COLO668 (cell line): ENCODE data around the gene REL.
A peak's percentile ranks its signal among the peaks of the same experiment; 100 is the strongest.
"Not testable (repeated sequence)": the region's sequence is repeated elsewhere in the genome, so short reads cannot be mapped to it uniquely, and the experiment has no call there.

Source experiments
- DNase-seq: peaks from one replicate; lab custom pipeline; 2025; ENCODE audit not compliant: unreplicated experiment; lab: John Stamatoyannopoulos, UW

Gene REL

DNA sequence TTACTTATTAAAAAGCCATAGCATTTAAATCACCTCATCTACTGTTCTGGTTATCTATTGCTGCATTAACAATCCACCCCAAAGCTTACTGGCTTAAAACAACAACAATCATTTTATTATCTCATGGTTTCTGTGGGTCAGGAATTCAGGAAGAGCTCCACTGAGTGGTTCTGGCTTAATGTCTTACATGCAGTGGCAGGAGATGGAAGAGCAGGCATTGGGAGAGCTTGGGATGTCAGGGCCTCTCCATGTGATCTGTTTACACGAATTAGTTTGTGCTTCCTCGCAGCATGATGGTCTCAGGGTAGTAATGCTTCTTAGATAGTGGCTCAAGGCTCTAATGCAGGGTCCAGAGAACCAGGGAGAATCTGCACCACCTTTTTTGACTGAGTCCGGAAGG, 14.4 kb upstream of the REL start:
- no peak for DNase-seq

DNA sequence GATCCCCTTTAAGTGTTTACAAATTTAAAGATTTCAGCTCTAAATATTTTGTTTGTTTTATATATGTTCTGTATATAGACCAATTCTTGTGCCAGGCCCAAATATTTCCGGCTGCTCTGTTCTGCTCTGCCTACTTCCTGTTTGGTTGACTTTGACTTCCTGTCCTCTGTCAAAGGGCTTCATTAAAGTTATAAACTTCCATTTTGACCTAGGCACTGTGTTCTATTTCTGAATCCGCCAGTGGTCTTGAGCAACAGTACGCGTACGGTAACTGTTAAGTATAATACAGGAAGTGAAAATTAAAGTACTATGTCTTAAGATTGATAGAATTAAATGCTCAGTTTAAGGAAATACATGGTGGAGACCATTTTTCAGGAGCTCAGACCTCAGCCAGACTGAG, 13.5 kb upstream of the REL start:
- DNase-seq, result no peak

GRCh38 chr2:60868589-60869273, 12.6 kb upstream of the REL start:
- DNase-seq, result no peak

GRCh38 chr2:60872510-60872928, 8.9 kb upstream of the REL start:
- no peak for DNase-seq

- no peak for DNase-seq
These were observed 8.0 kb upstream of the REL start for GRCh38 chr2:60873381-60873780.

GRCh38 chr2:60875520-60875919, 5.9 kb upstream of the REL start:
- no peak for DNase-seq

DNA sequence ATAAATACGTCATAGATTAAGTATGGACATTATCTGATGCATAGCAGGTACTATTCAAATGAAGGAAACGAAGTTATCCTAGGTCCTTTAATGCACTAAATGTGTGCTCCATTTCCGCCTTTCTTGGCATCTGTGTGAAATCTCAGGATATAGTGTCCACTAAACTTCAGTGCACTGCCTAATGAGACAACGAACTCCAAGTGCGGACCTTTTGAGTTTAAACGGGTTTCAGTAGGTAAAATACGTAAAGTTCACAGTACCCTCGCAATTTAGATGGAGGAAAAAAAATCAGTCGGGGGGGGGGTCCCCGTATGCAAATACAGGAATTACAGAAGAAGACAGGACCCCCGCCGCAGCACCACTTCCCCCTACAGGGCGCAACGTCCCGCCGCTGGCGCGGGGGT, 729 bp upstream of the REL start:
- DNase-seq, result no peak

DNA sequence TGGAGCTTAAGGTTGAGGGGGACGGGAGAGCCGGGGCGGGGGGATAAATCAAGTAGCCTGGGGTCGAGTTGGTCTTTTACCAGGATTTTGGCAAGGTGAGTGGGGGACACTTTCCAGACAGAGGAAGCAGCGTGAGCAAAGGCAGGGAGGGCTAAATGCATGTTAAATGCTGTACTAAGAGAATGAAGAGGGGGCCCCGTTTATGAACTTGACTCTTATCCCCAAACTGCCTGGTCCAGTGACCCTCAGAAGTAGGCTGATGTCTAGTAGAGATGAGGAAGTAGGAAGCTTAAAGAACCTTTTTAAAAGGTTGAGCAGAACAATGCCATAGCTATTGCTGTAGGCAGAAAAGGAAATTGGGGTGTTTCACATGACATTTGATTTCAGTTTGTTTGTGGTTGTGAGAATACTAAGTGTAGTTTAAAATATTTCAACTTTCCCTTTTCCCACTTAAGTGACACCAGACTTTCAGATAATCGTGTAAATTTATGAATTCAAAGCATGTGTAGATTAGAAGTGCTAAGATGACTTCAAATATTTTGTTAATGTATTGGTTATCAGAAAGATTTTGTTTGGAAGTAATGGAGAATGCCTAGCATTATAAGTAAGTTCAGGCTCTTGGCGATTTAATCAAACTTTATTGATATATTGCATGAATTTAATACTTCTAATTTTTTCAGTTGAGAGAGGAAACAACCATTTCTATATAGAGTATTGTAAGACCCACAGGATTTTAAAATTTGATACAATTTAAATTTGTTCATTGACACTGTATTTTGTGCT, 1.8 kb downstream of the REL start:
- peak; percentile 9 for DNase-seq

GRCh38 chr2:60883896-60884295, 2.5 kb downstream of the REL start:
- no peak for DNase-seq

- no peak for DNase-seq
These were observed 3.4 kb downstream of the REL start for GRCh38 chr2:60884800-60885199.

GRCh38 chr2:60885683-60886082, 4.3 kb downstream of the REL start:
- no peak for DNase-seq

- DNase-seq, result no peak
These were observed 5.6 kb downstream of the REL start for GRCh38 chr2:60886991-60887390.

GRCh38 chr2:60888853-60889252, 7.5 kb downstream of the REL start:
- no peak for DNase-seq

GRCh38 chr2:60889581-60890392, 8.4 kb downstream of the REL start:
- DNase-seq, result not testable (repeated sequence)

DNA sequence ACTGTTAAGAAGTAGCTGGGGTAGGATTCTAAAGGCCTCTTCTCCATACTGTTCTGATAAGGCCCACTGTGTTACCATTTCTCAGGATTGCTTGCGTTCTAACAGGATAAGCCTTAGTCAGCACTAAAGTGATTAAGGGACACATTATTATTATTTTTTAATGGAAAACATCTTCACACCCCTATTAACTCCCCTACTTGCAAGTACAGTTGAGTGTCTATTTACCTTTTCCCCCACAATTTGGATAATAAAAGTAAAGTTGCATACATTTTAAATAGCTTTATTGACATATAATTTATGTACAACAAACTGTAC, 9.0 kb downstream of the REL start:
- DNase-seq, result no peak

- DNase-seq, result no peak
These were observed 9.8 kb downstream of the REL start for GRCh38 chr2:60891180-60891579.

GRCh38 chr2:60898567-60898966, 17.2 kb downstream of the REL start:
- no peak for DNase-seq

DNA sequence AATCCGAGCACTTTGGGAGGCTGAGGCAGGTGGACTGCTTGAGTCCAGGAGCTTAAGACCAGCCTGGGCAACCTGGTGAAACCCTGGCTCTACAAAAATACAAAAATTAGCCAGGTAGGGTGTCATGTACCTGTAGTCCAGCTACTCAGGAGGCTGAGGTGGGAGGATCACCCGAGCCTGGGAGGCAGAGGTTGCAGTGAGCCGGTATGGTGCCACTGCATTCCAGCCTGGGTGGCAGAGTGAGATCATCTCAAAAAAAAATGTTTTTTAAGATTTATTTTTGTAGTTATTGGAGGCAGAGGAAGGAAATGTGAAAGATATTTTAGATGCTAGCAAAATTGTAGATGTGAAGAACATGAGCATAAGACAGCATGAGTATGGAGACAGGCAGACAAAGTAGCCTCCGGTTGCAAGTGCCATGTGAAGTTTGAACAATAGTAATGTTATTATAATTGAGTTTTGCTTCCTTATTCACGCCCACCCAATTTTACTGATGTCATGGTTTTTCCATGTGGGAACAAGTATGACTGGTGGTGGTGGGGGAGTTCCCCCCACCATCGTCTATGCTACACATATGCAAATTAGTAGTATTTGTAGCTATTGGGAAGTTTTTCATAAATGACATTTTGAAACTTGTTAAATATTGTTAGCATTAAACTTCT, 18.0 kb downstream of the REL start:
- DNase-seq, result no peak

GRCh38 chr2:60899892-60900249, 18.5 kb downstream of the REL start:
- DNase-seq, result no peak

- DNase-seq, result not testable (repeated sequence)
These were observed 19.9 kb downstream of the REL start for GRCh38 chr2:60901296-60901695.

- not testable (repeated sequence) for DNase-seq
These were observed 24.5 kb downstream of the REL start for GRCh38 chr2:60905867-60906266.

GRCh38 chr2:60906395-60906794, 25.0 kb downstream of the REL start:
- no peak for DNase-seq
